ENCODE results near the gene AKAP7.
"Not testable (repeated sequence)": the region's sequence is repeated elsewhere in the genome, so short reads cannot be mapped to it uniquely, and the experiment has no call there.

The AKAP7 gene

DNA sequence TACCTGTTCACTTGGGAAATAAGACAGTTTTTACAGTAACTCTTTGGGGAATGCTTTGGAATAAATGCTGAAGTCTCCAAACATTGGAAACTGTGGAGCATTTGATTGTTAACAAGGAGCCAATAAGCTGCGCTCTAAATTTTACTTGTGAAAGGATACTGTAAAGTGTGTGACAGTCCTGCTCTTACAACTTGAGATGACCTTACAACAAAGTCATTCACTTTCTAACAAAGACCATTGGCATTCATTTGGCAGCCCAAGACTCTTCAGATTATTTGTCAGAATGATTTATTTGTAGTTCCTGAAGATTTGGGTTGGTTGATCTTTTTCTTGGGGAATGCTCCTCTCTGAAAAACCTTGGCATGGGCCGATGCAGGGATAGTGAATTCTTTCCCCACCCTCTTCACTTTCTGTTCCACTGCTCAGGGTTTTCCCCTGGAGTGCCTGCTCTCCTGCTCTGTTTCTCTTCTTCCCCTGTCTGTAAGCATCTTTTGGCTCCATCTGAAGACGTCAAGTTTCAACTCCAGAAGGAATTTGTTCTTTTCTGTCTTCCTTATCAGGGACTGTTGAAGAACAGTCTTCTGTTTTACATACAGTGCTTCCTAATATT, 116.4 kb downstream of the AKAP7 start:
- H3K4me3 ChIP-seq (ENCODE audit: low read length in 2 of 2), result no peak overlapping the region
- no peaks in the 10 kb centered on the region for H3K36me3 ChIP-seq (ENCODE audit: control insufficient read depth in 2 of 2, insufficient read depth in 2 of 2, low read length in 2 of 2)
- no peak overlapping the region for H3K9ac ChIP-seq (ENCODE audit: low read length in 2 of 2)
- H3K4me1 ChIP-seq (ENCODE audit: control insufficient read depth, insufficient read depth, low read length), result peaks cover 6% of the 10 kb centered on the region
- H3K27me3 ChIP-seq (ENCODE audit: control insufficient read depth in 1 of 2, insufficient read depth in 2 of 2, low read length in 2 of 2), result no peaks in the 10 kb centered on the region
- no peak overlapping the region for H3K27ac ChIP-seq (ENCODE audit: low read length)
- no peaks in the 10 kb centered on the region for H3K9me3 ChIP-seq (ENCODE audit: control insufficient read depth in 2 of 2, low read length in 2 of 2)

- H3K4me3 ChIP-seq (ENCODE audit: low read length in 2 of 2), result no peak overlapping the region
- no peak overlapping the region for H3K9ac ChIP-seq (ENCODE audit: low read length in 2 of 2)
- H3K4me1 ChIP-seq (ENCODE audit: control insufficient read depth, insufficient read depth, low read length), result peaks cover 6% of the 10 kb centered on the region
- H3K27ac ChIP-seq (ENCODE audit: low read length), result no peak overlapping the region
- no peaks in the 10 kb centered on the region for H3K27me3 ChIP-seq (ENCODE audit: control insufficient read depth in 1 of 2, insufficient read depth in 2 of 2, low read length in 2 of 2)
- no peaks in the 10 kb centered on the region for H3K9me3 ChIP-seq (ENCODE audit: control insufficient read depth in 2 of 2, low read length in 2 of 2)
- no peaks in the 10 kb centered on the region for H3K36me3 ChIP-seq (ENCODE audit: control insufficient read depth in 2 of 2, insufficient read depth in 2 of 2, low read length in 2 of 2)
Observed at GRCh38 chr6:131255434-131255833, 120.2 kb downstream of the AKAP7 start.

DNA sequence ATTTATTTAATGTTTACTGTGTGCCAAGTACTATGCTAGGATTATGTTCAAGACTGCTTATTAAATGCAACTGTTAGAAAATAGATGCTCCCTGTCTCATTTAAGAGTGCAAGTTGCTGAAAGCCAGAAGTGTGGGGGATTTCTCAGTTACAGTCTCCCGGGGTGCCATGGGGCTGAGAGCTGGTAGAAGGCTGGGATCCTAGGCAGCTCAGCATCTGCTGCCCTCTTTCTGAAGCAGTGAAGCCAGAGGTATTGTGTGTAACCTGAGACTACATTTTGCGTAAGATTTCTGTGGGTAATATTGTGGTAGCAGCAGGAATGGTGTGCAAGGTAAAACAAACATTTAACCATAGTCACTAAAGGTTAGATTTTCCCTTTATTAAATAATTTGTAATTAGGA, 120.6 kb downstream of the AKAP7 start:
- Histone ChIP-seq H3K9ac (ENCODE audit: low read length in 2 of 2) (no peak overlapping the region), H3K36me3 (ENCODE audit: control insufficient read depth in 2 of 2, insufficient read depth in 2 of 2, low read length in 2 of 2) (no peaks in the 10 kb centered on the region), H3K27ac (ENCODE audit: low read length) (no peak overlapping the region), H3K27me3 (ENCODE audit: control insufficient read depth in 1 of 2, insufficient read depth in 2 of 2, low read length in 2 of 2) (no peaks in the 10 kb centered on the region), H3K9me3 (ENCODE audit: control insufficient read depth in 2 of 2, low read length in 2 of 2) (no peaks in the 10 kb centered on the region), H3K4me1 (ENCODE audit: control insufficient read depth, insufficient read depth, low read length) (peaks cover 6% of the 10 kb centered on the region), H3K4me3 (ENCODE audit: low read length in 2 of 2) (no peak overlapping the region)

- Histone ChIP-seq H3K9ac (ENCODE audit: low read length in 2 of 2) (no peak overlapping the region), H3K4me1 (ENCODE audit: control insufficient read depth, insufficient read depth, low read length) (peaks cover under 1% of the 10 kb centered on the region), H3K36me3 (ENCODE audit: control insufficient read depth in 2 of 2, insufficient read depth in 2 of 2, low read length in 2 of 2) (no peaks in the 10 kb centered on the region), H3K9me3 (ENCODE audit: control insufficient read depth in 2 of 2, low read length in 2 of 2) (no peaks in the 10 kb centered on the region), H3K27me3 (ENCODE audit: control insufficient read depth in 1 of 2, insufficient read depth in 2 of 2, low read length in 2 of 2) (no peaks in the 10 kb centered on the region), H3K27ac (ENCODE audit: low read length) (no peak overlapping the region), H3K4me3 (ENCODE audit: low read length in 2 of 2) (no peak overlapping the region)
Observed at GRCh38 chr6:131257104-131257503, 121.8 kb downstream of the AKAP7 start.

GRCh38 chr6:131258010-131258652, 122.9 kb downstream of the AKAP7 start:
- Histone ChIP-seq H3K27me3 (ENCODE audit: control insufficient read depth in 1 of 2, insufficient read depth in 2 of 2, low read length in 2 of 2) (no peaks in the 10 kb centered on the region), H3K36me3 (ENCODE audit: control insufficient read depth in 2 of 2, insufficient read depth in 2 of 2, low read length in 2 of 2) (no peaks in the 10 kb centered on the region), H3K27ac (ENCODE audit: low read length) (no peak overlapping the region), H3K9ac (ENCODE audit: low read length in 2 of 2) (no peak overlapping the region), H3K9me3 (ENCODE audit: control insufficient read depth in 2 of 2, low read length in 2 of 2) (no peaks in the 10 kb centered on the region), H3K4me3 (ENCODE audit: low read length in 2 of 2) (no peak overlapping the region), H3K4me1 (ENCODE audit: control insufficient read depth, insufficient read depth, low read length) (no peaks in the 10 kb centered on the region)

- no peak overlapping the region for H3K4me3 ChIP-seq (ENCODE audit: low read length in 2 of 2)
- H3K27ac ChIP-seq (ENCODE audit: low read length), result no peak overlapping the region
- H3K27me3 ChIP-seq (ENCODE audit: control insufficient read depth in 1 of 2, insufficient read depth in 2 of 2, low read length in 2 of 2), result no peaks in the 10 kb centered on the region
- no peaks in the 10 kb centered on the region for H3K9me3 ChIP-seq (ENCODE audit: control insufficient read depth in 2 of 2, low read length in 2 of 2)
- no peaks in the 10 kb centered on the region for H3K4me1 ChIP-seq (ENCODE audit: control insufficient read depth, insufficient read depth, low read length)
- H3K36me3 ChIP-seq (ENCODE audit: control insufficient read depth in 2 of 2, insufficient read depth in 2 of 2, low read length in 2 of 2), result no peaks in the 10 kb centered on the region
- H3K9ac ChIP-seq (ENCODE audit: low read length in 2 of 2), result no peak overlapping the region
Observed at GRCh38 chr6:131258816-131259476, 123.7 kb downstream of the AKAP7 start.

GRCh38 chr6:131260960-131261359, 125.7 kb downstream of the AKAP7 start:
- H3K27me3 ChIP-seq (ENCODE audit: control insufficient read depth in 1 of 2, insufficient read depth in 2 of 2, low read length in 2 of 2); H3K9me3 ChIP-seq (ENCODE audit: control insufficient read depth in 2 of 2, low read length in 2 of 2); H3K9ac ChIP-seq (ENCODE audit: low read length in 2 of 2); H3K4me1 ChIP-seq (ENCODE audit: control insufficient read depth, insufficient read depth, low read length); H3K4me3 ChIP-seq (ENCODE audit: low read length in 2 of 2); H3K36me3 ChIP-seq (ENCODE audit: control insufficient read depth in 2 of 2, insufficient read depth in 2 of 2, low read length in 2 of 2); H3K27ac ChIP-seq (ENCODE audit: low read length): not testable (repeated sequence)

DNA sequence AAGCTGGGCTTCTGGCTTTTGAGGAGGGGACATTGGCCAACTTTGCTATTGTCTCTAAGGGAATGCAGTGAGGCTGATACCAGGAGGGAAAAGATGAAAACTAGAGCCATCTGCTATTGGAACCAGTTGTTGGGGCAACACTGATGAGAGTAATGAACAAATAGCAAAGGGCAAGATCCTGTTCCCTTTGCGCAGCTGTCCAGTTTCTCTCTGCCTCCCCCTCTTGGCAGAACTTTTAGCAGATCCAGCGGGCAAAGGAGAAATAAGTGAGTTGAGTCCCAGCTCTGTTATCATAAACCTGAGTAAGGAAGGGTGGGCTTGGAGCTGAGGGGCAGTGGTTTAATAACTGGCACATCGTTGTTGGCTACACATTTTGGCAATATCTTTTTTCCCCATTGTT, 126.8 kb downstream of the AKAP7 start:
- Histone ChIP-seq H3K4me3 (ENCODE audit: low read length in 2 of 2) (no peak overlapping the region), H3K27ac (ENCODE audit: low read length) (no peak overlapping the region), H3K4me1 (ENCODE audit: control insufficient read depth, insufficient read depth, low read length) (no peaks in the 10 kb centered on the region), H3K9ac (ENCODE audit: low read length in 2 of 2) (no peak overlapping the region), H3K27me3 (ENCODE audit: control insufficient read depth in 1 of 2, insufficient read depth in 2 of 2, low read length in 2 of 2) (no peaks in the 10 kb centered on the region), H3K9me3 (ENCODE audit: control insufficient read depth in 2 of 2, low read length in 2 of 2) (no peaks in the 10 kb centered on the region), H3K36me3 (ENCODE audit: control insufficient read depth in 2 of 2, insufficient read depth in 2 of 2, low read length in 2 of 2) (peaks cover 0 to 2% of the 10 kb centered on the region in 2 donors)

GRCh38 chr6:131265939-131266338, 130.7 kb downstream of the AKAP7 start:
- Histone ChIP-seq H3K9ac (ENCODE audit: low read length in 2 of 2) (no peak overlapping the region), H3K4me1 (ENCODE audit: control insufficient read depth, insufficient read depth, low read length) (no peaks in the 10 kb centered on the region), H3K27ac (ENCODE audit: low read length) (no peak overlapping the region), H3K27me3 (ENCODE audit: control insufficient read depth in 1 of 2, insufficient read depth in 2 of 2, low read length in 2 of 2) (no peaks in the 10 kb centered on the region), H3K4me3 (ENCODE audit: low read length in 2 of 2) (no peak overlapping the region), H3K9me3 (ENCODE audit: control insufficient read depth in 2 of 2, low read length in 2 of 2) (no peaks in the 10 kb centered on the region), H3K36me3 (ENCODE audit: control insufficient read depth in 2 of 2, insufficient read depth in 2 of 2, low read length in 2 of 2) (peaks cover 0 to 5% of the 10 kb centered on the region in 2 donors)

- Histone ChIP-seq H3K27me3 (ENCODE audit: control insufficient read depth in 1 of 2, insufficient read depth in 2 of 2, low read length in 2 of 2) (no peaks in the 10 kb centered on the region), H3K27ac (ENCODE audit: low read length) (no peak overlapping the region), H3K9ac (ENCODE audit: low read length in 2 of 2) (no peak overlapping the region), H3K4me1 (ENCODE audit: control insufficient read depth, insufficient read depth, low read length) (no peaks in the 10 kb centered on the region), H3K4me3 (ENCODE audit: low read length in 2 of 2) (no peak overlapping the region), H3K9me3 (ENCODE audit: control insufficient read depth in 2 of 2, low read length in 2 of 2) (no peaks in the 10 kb centered on the region), H3K36me3 (ENCODE audit: control insufficient read depth in 2 of 2, insufficient read depth in 2 of 2, low read length in 2 of 2) (peaks cover 0 to 5% of the 10 kb centered on the region in 2 donors)
Observed at GRCh38 chr6:131268303-131268702, 133.0 kb downstream of the AKAP7 start.
